HL-60 (cell line): ENCODE measurements around the gene ZNF324B.

ENCODE experiments used
- DNase-seq, 2 experiments: peaks; one replicate each; pipeline ENCODE4 v3.0.0-alpha.2; 2010 to 2020; ENCODE audit warnings: low read depth in 1 of 2, low spot score in 1 of 2
- H3K27ac ChIP-seq: fragments of 250-450 bp; sonication (Bioruptor Pico); replicated peaks from 2 replicates; pipeline ENCODE4 v1.5.1; 2020; ENCODE audit warnings: mild to moderate bottlenecking, moderate library complexity
- H3K27me3 ChIP-seq: fragments of 250-450 bp; sonication (Bioruptor Pico); 2 replicates; pipeline ENCODE4 v1.5.1; 2021; ENCODE audit warnings: mild to moderate bottlenecking, moderate library complexity; ENCODE audit not compliant: insufficient read depth, poor library complexity, severe bottlenecking
- H3K4me3 ChIP-seq: replicated peaks from 2 replicates; pipeline ENCODE4 v1.5.1; 2011; ENCODE audit warnings: mild to moderate bottlenecking, control low read depth, low read length; ENCODE audit not compliant: insufficient read depth
- CTCF ChIP-seq: IDR thresholded peaks from one replicate; pipeline ENCODE4 v1.5.1; 2011; ENCODE audit warnings: low read length, control low read depth, inconsistent platforms; ENCODE audit not compliant: insufficient read depth
- GABPA ChIP-seq: IDR thresholded peaks from 2 replicates; pipeline ENCODE4 v1.6.1; 2012; ENCODE audit warnings: low read depth
- POLR2AphosphoS5 ChIP-seq: IDR thresholded peaks from 2 replicates; pipeline ENCODE4 v1.6.1; 2012; ENCODE audit warnings: low read depth
- REST ChIP-seq: IDR thresholded peaks from 2 replicates; pipeline ENCODE4 v1.6.1; 2012; ENCODE audit warnings: low read depth; ENCODE audit not compliant: insufficient replicate concordance
- SPI1 ChIP-seq: IDR thresholded peaks from 2 replicates; pipeline ENCODE4 v1.6.1; 2012; ENCODE audit warnings: low read depth, mild to moderate bottlenecking, borderline replicate concordance

ZNF324B gene

GRCh38 chr19:58450856-58451357 is 515 bp upstream of the ZNF324B start:
- TF ChIP-seq SPI1 (no peak), GABPA (no peak), POLR2AphosphoS5 (no peak), REST (no peak), CTCF (no peak)
- Histone ChIP-seq H3K27me3 (no peaks in the 10 kb centered on the region), H3K27ac (peak overlapping the region; percentile 72), H3K4me3 (peak overlapping the region; percentile 95)
- no peak for DNase-seq

- TF ChIP-seq POLR2AphosphoS5 (no peak), CTCF (no peak), SPI1 (no peak), REST (no peak), GABPA (no peak)
- DNase-seq: no peak
- Histone ChIP-seq H3K27ac (no peak overlapping the region), H3K4me3 (no peak overlapping the region), H3K27me3 (no peaks in the 10 kb centered on the region)
Measured at GRCh38 chr19:58453743-58454142, 2.3 kb downstream of the ZNF324B start.

GRCh38 chr19:58455306-58455705 is 3.9 kb downstream of the ZNF324B start:
- TF ChIP-seq REST (no peak), GABPA (no peak), CTCF (no peak), POLR2AphosphoS5 (no peak), SPI1 (no peak)
- no peaks in the 10 kb centered on the region for H3K27me3 ChIP-seq
- H3K4me3 ChIP-seq: no peak overlapping the region
- H3K27ac ChIP-seq: no peak overlapping the region
- DNase-seq: no peak
